DOHH2 (cell line): ENCODE data around the gene NLK.

Source experiments
- H3F3A ChIP-seq: fragments of 200-600 bp; sonication (generic), shearing (Covaris generic); 2 replicates; pipeline ENCODE4 v1.6.0; 2016; ENCODE audit warnings: antibody characterized with exemption, mild to moderate bottlenecking; ENCODE audit not compliant: control insufficient read depth, insufficient read depth
- H3K27ac ChIP-seq: fragments of 200-600 bp; sonication (generic); 2 replicates; pipeline ENCODE4 v1.5.1; 2014; ENCODE audit warnings: low read depth, mild to moderate bottlenecking, low read length, moderate library complexity
- H3K27me3 ChIP-seq: fragments of 200-600 bp; sonication (generic); 2 replicates; pipeline ENCODE4 v1.6.1; 2014; ENCODE audit warnings: mild to moderate bottlenecking, low read length, mixed read lengths; ENCODE audit not compliant: control insufficient read depth
- H3K36me3 ChIP-seq: fragments of 200-600 bp; sonication (generic); 2 replicates; pipeline ENCODE4 v1.6.1; 2014; ENCODE audit warnings: mild to moderate bottlenecking, low read length, moderate library complexity, mixed read lengths; ENCODE audit not compliant: control insufficient read depth
- H3K4me1 ChIP-seq: fragments of 200-600 bp; sonication (generic); 2 replicates; pipeline ENCODE4 v1.6.1; 2014; ENCODE audit warnings: mild to moderate bottlenecking, low read length, mixed read lengths; ENCODE audit not compliant: control insufficient read depth
- H3K4me2 ChIP-seq: fragments of 200-600 bp; sonication (generic); 2 replicates; pipeline ENCODE4 v1.6.0; 2014; ENCODE audit warnings: mild to moderate bottlenecking, low read length, moderate library complexity
- H3K4me3 ChIP-seq: fragments of 200-600 bp; sonication (generic); 2 replicates; pipeline ENCODE4 v1.5.1; 2014; ENCODE audit warnings: mild to moderate bottlenecking, low read length, mixed read lengths
- H3K79me2 ChIP-seq: fragments of 200-600 bp; sonication (generic); 2 replicates; pipeline ENCODE4 v1.6.1; 2014; ENCODE audit warnings: mild to moderate bottlenecking, low read length, mixed read lengths; ENCODE audit not compliant: control insufficient read depth
- H3K9me2 ChIP-seq: fragments of 200-600 bp; sonication (generic); replicated peaks from 2 replicates; pipeline ENCODE4 v1.6.1; 2014; ENCODE audit warnings: mild to moderate bottlenecking, low read length, mixed read lengths; ENCODE audit not compliant: control insufficient read depth
- H3K9me3 ChIP-seq: fragments of 200-600 bp; sonication (generic); 2 replicates; pipeline ENCODE4 v1.6.1; 2014; ENCODE audit warnings: antibody characterized with exemption, low read length, mixed read lengths; ENCODE audit not compliant: control insufficient read depth, insufficient read depth
- H4K20me1 ChIP-seq: fragments of 200-600 bp; sonication (generic); 2 replicates; pipeline ENCODE4 v1.6.0; 2014; ENCODE audit warnings: low read depth, mild to moderate bottlenecking, antibody characterized with exemption, low read length, moderate library complexity; ENCODE audit not compliant: control insufficient read depth, insufficient read depth
- EZH2phosphoT487 ChIP-seq: fragments of 200-600 bp; sonication (generic); IDR thresholded peaks from 2 replicates; pipeline ENCODE4 v1.6.1; 2017; ENCODE audit warnings: borderline replicate concordance, mild to moderate bottlenecking, antibody characterized with exemption, low read length, moderate library complexity, mixed read lengths
- TF ChIP-seq, protein P1 (sequence below): fragments of 200-600 bp; sonication (generic); IDR thresholded peaks from one replicate; pipeline ENCODE4 v1.5.1; 2014; ENCODE audit warnings: antibody characterized with exemption, mild to moderate bottlenecking, low read depth, low read length; ENCODE audit not compliant: poor library complexity, severe bottlenecking

The NLK gene

DNA sequence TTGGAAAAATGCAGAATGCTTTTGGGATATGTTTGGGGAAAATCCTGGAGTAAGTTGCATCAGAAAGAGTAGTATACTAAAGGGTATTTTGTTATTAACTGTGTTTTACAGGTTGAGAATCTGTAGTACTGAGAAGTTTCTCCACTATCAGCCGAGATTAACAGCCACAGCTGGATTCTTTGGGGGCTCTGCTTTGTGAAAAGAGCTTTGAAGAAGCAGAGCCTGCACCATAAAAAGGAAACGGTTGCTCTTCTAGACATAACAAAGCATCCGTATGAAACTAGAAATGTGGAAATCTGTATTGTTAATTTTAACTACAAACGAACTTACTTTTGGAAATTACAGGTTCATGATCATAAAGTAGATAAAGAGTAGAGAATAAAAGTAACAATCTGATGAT, 5.3 kb downstream of the NLK start:
- TF ChIP-seq, protein P1, sequence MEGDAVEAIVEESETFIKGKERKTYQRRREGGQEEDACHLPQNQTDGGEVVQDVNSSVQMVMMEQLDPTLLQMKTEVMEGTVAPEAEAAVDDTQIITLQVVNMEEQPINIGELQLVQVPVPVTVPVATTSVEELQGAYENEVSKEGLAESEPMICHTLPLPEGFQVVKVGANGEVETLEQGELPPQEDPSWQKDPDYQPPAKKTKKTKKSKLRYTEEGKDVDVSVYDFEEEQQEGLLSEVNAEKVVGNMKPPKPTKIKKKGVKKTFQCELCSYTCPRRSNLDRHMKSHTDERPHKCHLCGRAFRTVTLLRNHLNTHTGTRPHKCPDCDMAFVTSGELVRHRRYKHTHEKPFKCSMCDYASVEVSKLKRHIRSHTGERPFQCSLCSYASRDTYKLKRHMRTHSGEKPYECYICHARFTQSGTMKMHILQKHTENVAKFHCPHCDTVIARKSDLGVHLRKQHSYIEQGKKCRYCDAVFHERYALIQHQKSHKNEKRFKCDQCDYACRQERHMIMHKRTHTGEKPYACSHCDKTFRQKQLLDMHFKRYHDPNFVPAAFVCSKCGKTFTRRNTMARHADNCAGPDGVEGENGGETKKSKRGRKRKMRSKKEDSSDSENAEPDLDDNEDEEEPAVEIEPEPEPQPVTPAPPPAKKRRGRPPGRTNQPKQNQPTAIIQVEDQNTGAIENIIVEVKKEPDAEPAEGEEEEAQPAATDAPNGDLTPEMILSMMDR: no peak
- TF ChIP-seq EZH2phosphoT487: no peak
- peak overlapping the region; percentile 70 for H3K4me3 ChIP-seq
- peaks cover 42% of the 10 kb centered on the region for H3F3A ChIP-seq
- peaks cover 56% of the 10 kb centered on the region for H3K36me3 ChIP-seq
- H3K4me2 ChIP-seq: peak overlapping the region; percentile 68
- no peaks in the 10 kb centered on the region for H3K9me3 ChIP-seq
- peak overlapping the region; percentile 73 for H3K27ac ChIP-seq
- peaks cover 94% of the 10 kb centered on the region for H3K4me1 ChIP-seq
- no peaks in the 10 kb centered on the region; the same call in none of the 2 replicates for H4K20me1 ChIP-seq
- peaks cover 100% of the 10 kb centered on the region for H3K79me2 ChIP-seq
- no peaks in the 10 kb centered on the region for H3K27me3 ChIP-seq
- H3K9me2 ChIP-seq: no peaks in the 10 kb centered on the region

DNA sequence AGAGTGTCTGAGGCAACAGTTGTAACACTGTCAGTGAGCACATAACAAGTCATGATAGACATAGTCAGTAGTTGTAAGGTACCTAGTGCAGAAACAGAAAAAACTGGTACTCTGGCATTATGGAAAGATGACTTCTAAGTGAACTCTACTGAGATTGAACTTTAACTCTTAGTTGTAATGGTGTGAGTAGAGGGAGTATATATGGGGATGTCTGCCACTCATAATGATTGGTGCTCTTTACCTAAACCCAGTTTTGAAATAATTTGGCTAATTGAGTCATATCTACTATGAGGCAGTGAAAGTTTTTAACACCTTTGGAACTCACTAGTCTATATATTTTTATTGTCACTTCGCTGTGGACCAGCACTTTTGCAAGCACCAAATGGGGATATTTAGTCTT, 6.6 kb downstream of the NLK start:
- no peaks in the 10 kb centered on the region; the same call in none of the 2 replicates for H4K20me1 ChIP-seq
- no peaks in the 10 kb centered on the region for H3K9me3 ChIP-seq
- H3K27ac ChIP-seq: no peak overlapping the region
- TF ChIP-seq EZH2phosphoT487: no peak
- TF ChIP-seq, protein P1: no peak
- H3K4me1 ChIP-seq: peaks cover 94% of the 10 kb centered on the region
- no peaks in the 10 kb centered on the region for H3K9me2 ChIP-seq
- no peaks in the 10 kb centered on the region for H3K27me3 ChIP-seq
- H3K36me3 ChIP-seq: peaks cover 44% of the 10 kb centered on the region
- peaks cover 100% of the 10 kb centered on the region for H3K79me2 ChIP-seq
- peaks cover 49% of the 10 kb centered on the region for H3F3A ChIP-seq
- H3K4me2 ChIP-seq: peak overlapping the region; percentile 68
- 0 out of 2 replicates have a peak overlapping the region, but pooled peaks have one; percentile 70 for H3K4me3 ChIP-seq

DNA sequence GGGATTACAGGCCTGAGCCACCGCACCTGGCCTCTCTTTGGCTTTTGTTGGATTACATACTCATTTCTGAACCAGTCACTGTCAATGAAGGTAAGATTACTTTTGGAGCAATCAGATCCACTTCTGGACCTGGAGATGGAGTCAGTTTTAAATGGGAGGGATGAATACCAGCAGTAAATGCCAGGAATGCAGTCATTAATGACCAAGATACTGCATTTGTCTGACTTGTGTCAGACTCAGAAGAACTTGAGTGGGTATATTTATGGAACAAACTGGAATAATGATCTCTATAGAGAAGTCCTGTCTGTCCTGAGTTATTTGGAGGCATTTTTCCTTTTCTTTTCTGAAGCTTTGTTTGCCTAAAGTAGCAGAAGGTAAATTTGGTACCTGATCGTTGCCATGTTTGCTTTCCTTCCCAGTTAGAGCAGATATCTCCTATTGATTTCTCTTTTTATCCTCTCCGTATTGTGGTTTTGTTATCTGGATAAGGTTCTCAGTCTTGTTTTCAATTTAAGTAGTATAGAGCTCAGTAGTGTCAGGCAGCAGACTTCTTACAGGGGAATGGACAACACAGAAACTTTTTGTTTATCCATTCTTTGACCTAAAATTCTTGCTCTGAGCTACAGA, 10.7 kb downstream of the NLK start:
- Histone ChIP-seq H3K4me1 (peaks cover 96% of the 10 kb centered on the region), H4K20me1 (no peaks in the 10 kb centered on the region), H3K79me2 (peaks cover 100% of the 10 kb centered on the region), H3K36me3 (peaks cover 12% of the 10 kb centered on the region), H3K4me2 (peak overlapping the region; percentile 83), H3K4me3 (peak overlapping the region; percentile 65), H3F3A (peaks cover 34% of the 10 kb centered on the region), H3K27ac (peak overlapping the region; percentile 85), H3K27me3 (no peaks in the 10 kb centered on the region), H3K9me2 (no peaks in the 10 kb centered on the region), H3K9me3 (no peaks in the 10 kb centered on the region)
- TF ChIP-seq, protein P1: no peak
